Neural progenitor cell (in vitro differentiated cells): Measurements from ENCODE around the gene OSCP1. TPM values are rescaled to one million over a fixed set of nuclear protein-coding genes. Genes with fewer than 3 reads are reported as not detected.

Source experiments
- DNase-seq: peaks from one replicate; pipeline ENCODE4 v3.0.0-alpha.2; 2016; ENCODE audit warnings: low spot score
- H2AFZ ChIP-seq: fragments of 200-600 bp; sonication (generic); replicated peaks from 2 replicates; pipeline ENCODE4 v1.6.1; 2016; ENCODE audit warnings: antibody characterized with exemption
- H3F3A ChIP-seq: fragments of 200-600 bp; sonication (generic); 2 replicates; pipeline ENCODE4 v1.6.1; 2016; ENCODE audit warnings: antibody characterized with exemption, low read depth
- H3K27ac ChIP-seq: fragments of 200-600 bp; sonication (generic); 2 replicates; pipeline ENCODE4 v1.5.1; 2016; ENCODE audit warnings: mild to moderate bottlenecking
- H3K27me3 ChIP-seq: fragments of 200-600 bp; sonication (generic); 2 replicates; pipeline ENCODE4 v1.6.1; 2016; ENCODE audit warnings: mild to moderate bottlenecking, moderate library complexity
- H3K36me3 ChIP-seq: fragments of 200-600 bp; sonication (generic); 2 replicates; pipeline ENCODE4 v1.5.1; 2016
- H3K4me1 ChIP-seq: fragments of 200-600 bp; sonication (generic); 2 replicates; pipeline ENCODE4 v1.6.1; 2016; ENCODE audit warnings: mixed run types
- H3K4me2 ChIP-seq: fragments of 200-600 bp; sonication (generic); 2 replicates; pipeline ENCODE4 v1.6.1; 2016
- H3K4me3 ChIP-seq: fragments of 200-600 bp; sonication (generic); 2 replicates; pipeline ENCODE4 v1.5.1; 2016
- H3K79me2 ChIP-seq: fragments of 200-600 bp; sonication (generic); 2 replicates; pipeline ENCODE4 v1.6.1; 2016; ENCODE audit warnings: low read depth
- H3K9ac ChIP-seq: fragments of 200-600 bp; sonication (generic); 2 replicates; pipeline ENCODE4 v1.6.1; 2016
- H3K9me3 ChIP-seq: fragments of 200-600 bp; sonication (generic); 2 replicates; pipeline ENCODE4 v1.5.1; 2016; ENCODE audit warnings: low read depth
- H4K20me1 ChIP-seq: fragments of 200-600 bp; sonication (generic); 2 replicates; pipeline ENCODE4 v1.6.1; 2016; ENCODE audit warnings: low read depth
- H3K27ac Mint-ChIP-seq: 3 replicates; pipeline ENCODE4 v1.8.0; 2021; ENCODE audit warnings: mixed read lengths
- H3K27me3 Mint-ChIP-seq: 2 replicates; pipeline ENCODE4 v1.8.0; 2022; ENCODE audit warnings: low read depth, mild to moderate bottlenecking, inconsistent platforms, moderate library complexity, mixed read lengths; ENCODE audit not compliant: insufficient read depth
- H3K36me3 Mint-ChIP-seq: 3 replicates; pipeline ENCODE4 v1.8.0; 2021; ENCODE audit warnings: mixed read lengths
- H3K4me1 Mint-ChIP-seq: 3 replicates; pipeline ENCODE4 v1.8.0; 2021; ENCODE audit warnings: mixed read lengths
- H3K4me3 Mint-ChIP-seq: 3 replicates; pipeline ENCODE4 v1.8.0; 2021; ENCODE audit warnings: mild to moderate bottlenecking, moderate library complexity, mixed read lengths
- H3K9me3 Mint-ChIP-seq: 3 replicates; pipeline ENCODE4 v1.8.0; 2020; ENCODE audit warnings: mixed read lengths
- EZH2 ChIP-seq: fragments of 200-600 bp; sonication (generic); IDR thresholded peaks from 2 replicates; pipeline ENCODE4 v1.6.1; 2017; ENCODE audit warnings: antibody characterized with exemption, mild to moderate bottlenecking, moderate library complexity
- EZH2phosphoT487 ChIP-seq: fragments of 200-600 bp; sonication (generic); IDR thresholded peaks from 2 replicates; pipeline ENCODE4 v1.6.1; 2017; ENCODE audit warnings: antibody characterized with exemption
- total RNA-seq: library from RNA; depleted of rRNA; stranded (reverse); fragments of >200 nt; gene quantifications from 2 replicates; pipeline ENCODE4 v1.2.3, GENCODE V29; 2015; ENCODE audit warnings: low replicate concordance
- TF ChIP-seq, protein P1 (sequence below): fragments of 200-600 bp; sonication (generic); IDR thresholded peaks from 2 replicates; pipeline ENCODE4 v1.5.1; 2017; ENCODE audit warnings: antibody characterized with exemption, mild to moderate bottlenecking

The OSCP1 gene
- total RNA-seq, 1 donor from 2014 or later = 7.8 TPM

DNA sequence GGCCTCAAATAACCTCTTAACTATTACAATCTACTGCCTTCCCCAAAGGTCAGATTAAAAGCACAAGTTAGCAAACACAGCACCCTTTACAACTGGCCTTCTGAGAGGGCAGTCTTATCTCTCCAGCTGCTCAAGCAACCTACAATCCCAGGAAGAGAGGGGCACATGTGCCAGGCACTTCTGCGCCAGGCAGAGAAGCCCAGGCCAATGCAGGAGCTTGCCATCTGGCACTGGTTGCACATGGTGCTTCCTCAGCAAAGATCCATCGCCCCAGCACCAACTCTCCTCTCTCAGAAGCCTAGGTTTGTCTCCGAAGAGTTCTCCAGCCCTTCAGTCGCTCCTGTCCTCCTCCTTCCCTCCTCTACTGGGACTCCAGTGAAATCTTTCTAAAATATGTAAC is 67.0 kb downstream of the OSCP1 start:
- no peak for DNase-seq
- no peaks in the 10 kb centered on the region for H3K27me3 ChIP-seq
- no peak overlapping the region for H3K4me3 ChIP-seq
- H3K9me3 Mint-ChIP-seq = no peaks in the 10 kb centered on the region
- H3K36me3 ChIP-seq = no peaks in the 10 kb centered on the region
- H3K9me3 ChIP-seq = no peaks in the 10 kb centered on the region
- H3K27ac ChIP-seq = no peak overlapping the region
- H3K4me3 Mint-ChIP-seq = peak overlapping the region; percentile 60
- H3K9ac ChIP-seq = no peak overlapping the region
- H3K79me2 ChIP-seq = peaks cover 69% of the 10 kb centered on the region
- peaks cover 6% of the 10 kb centered on the region for H3K36me3 Mint-ChIP-seq
- TF ChIP-seq EZH2 (no peak), EZH2phosphoT487 (no peak)
- TF ChIP-seq, protein P1, sequence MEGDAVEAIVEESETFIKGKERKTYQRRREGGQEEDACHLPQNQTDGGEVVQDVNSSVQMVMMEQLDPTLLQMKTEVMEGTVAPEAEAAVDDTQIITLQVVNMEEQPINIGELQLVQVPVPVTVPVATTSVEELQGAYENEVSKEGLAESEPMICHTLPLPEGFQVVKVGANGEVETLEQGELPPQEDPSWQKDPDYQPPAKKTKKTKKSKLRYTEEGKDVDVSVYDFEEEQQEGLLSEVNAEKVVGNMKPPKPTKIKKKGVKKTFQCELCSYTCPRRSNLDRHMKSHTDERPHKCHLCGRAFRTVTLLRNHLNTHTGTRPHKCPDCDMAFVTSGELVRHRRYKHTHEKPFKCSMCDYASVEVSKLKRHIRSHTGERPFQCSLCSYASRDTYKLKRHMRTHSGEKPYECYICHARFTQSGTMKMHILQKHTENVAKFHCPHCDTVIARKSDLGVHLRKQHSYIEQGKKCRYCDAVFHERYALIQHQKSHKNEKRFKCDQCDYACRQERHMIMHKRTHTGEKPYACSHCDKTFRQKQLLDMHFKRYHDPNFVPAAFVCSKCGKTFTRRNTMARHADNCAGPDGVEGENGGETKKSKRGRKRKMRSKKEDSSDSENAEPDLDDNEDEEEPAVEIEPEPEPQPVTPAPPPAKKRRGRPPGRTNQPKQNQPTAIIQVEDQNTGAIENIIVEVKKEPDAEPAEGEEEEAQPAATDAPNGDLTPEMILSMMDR = no peak
- H3K4me2 ChIP-seq = no peak overlapping the region
- no peak overlapping the region for H2AFZ ChIP-seq
- peaks cover 43% of the 10 kb centered on the region for H4K20me1 ChIP-seq
- peaks cover 27% of the 10 kb centered on the region for H3K4me1 ChIP-seq
- peaks cover 39% of the 10 kb centered on the region for H3K4me1 Mint-ChIP-seq
- peaks cover 35% of the 10 kb centered on the region for H3F3A ChIP-seq
- peaks cover 2% of the 10 kb centered on the region for H3K27me3 Mint-ChIP-seq
- H3K27ac Mint-ChIP-seq = no peak overlapping the region

DNA sequence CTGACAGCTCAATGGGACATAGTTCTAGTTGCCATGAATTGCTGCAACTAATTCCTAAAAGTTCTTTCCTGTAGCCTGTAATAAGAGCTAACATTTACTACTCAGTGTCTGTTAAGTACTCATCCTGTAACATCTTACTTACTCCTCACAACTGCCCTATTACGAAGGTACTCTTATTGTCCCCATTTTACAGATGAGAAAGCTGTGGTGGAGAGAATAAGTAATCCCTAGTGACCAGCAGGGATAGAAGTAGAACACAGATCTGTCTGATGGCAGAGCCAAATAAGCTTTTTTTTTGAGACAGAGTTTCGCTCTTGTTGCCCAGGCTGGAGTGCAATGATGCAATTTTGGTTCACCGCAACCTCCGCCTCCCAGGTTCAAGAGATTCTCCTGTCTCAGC is 67.6 kb downstream of the OSCP1 start:
- Histone ChIP-seq H3K4me3 (no peak overlapping the region), H3K79me2 (peaks cover 74% of the 10 kb centered on the region), H2AFZ (no peak overlapping the region), H4K20me1 (peaks cover 43% of the 10 kb centered on the region), H3F3A (peaks cover 29% of the 10 kb centered on the region), H3K36me3 (no peaks in the 10 kb centered on the region), H3K27ac (no peak overlapping the region), H3K4me1 (peaks cover 21% of the 10 kb centered on the region), H3K9ac (no peak overlapping the region), H3K9me3 (no peaks in the 10 kb centered on the region), H3K4me2 (no peak overlapping the region), H3K27me3 (no peaks in the 10 kb centered on the region)
- TF ChIP-seq EZH2phosphoT487 (no peak), EZH2 (no peak)
- TF ChIP-seq, protein P1 = no peak
- peaks cover 36% of the 10 kb centered on the region for H3K4me1 Mint-ChIP-seq
- DNase-seq = no peak
- no peak overlapping the region for H3K27ac Mint-ChIP-seq
- H3K4me3 Mint-ChIP-seq = no peak overlapping the region
- peaks cover 6% of the 10 kb centered on the region for H3K36me3 Mint-ChIP-seq
- no peaks in the 10 kb centered on the region for H3K9me3 Mint-ChIP-seq
- peaks cover 2% of the 10 kb centered on the region for H3K27me3 Mint-ChIP-seq

DNA sequence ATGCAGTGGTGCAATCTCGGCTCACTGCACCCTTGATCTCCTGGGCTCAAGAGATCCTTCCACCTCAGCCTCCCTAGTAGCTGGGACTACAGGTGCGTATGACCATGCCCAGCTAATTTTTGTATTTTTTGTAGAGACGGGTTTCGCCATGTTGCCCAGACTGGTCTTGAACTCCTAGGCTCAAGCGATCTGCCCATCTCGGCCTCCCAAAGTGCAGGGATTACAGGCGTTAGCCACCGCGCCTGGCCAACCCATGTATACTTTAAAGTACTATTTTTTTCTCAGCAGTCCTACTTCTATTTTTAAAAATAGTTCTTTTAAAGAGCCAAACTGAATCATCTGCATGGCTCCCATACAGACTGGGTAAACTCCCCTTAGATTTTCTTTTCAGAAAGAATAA is 68.0 kb downstream of the OSCP1 start:
- H3K4me1 ChIP-seq = peaks cover 17% of the 10 kb centered on the region
- H3K27ac ChIP-seq = no peak overlapping the region
- no peak overlapping the region for H3K4me3 Mint-ChIP-seq
- peaks cover 6% of the 10 kb centered on the region for H3K36me3 Mint-ChIP-seq
- no peak overlapping the region for H2AFZ ChIP-seq
- no peak overlapping the region for H3K27ac Mint-ChIP-seq
- H3K9me3 Mint-ChIP-seq = no peaks in the 10 kb centered on the region
- no peaks in the 10 kb centered on the region for H3K36me3 ChIP-seq
- H3K4me3 ChIP-seq = no peak overlapping the region
- H3K79me2 ChIP-seq = peaks cover 76% of the 10 kb centered on the region
- no peak overlapping the region for H3K4me2 ChIP-seq
- no peak overlapping the region for H3K9ac ChIP-seq
- TF ChIP-seq EZH2phosphoT487 = no peak
- TF ChIP-seq EZH2 = no peak
- TF ChIP-seq, protein P1 = no peak
- H3K27me3 Mint-ChIP-seq = peaks cover 2% of the 10 kb centered on the region
- no peaks in the 10 kb centered on the region for H3K27me3 ChIP-seq
- H3F3A ChIP-seq = peaks cover 24% of the 10 kb centered on the region
- H4K20me1 ChIP-seq = peaks cover 43% of the 10 kb centered on the region
- DNase-seq = no peak
- H3K4me1 Mint-ChIP-seq = peaks cover 32% of the 10 kb centered on the region
- H3K9me3 ChIP-seq = no peaks in the 10 kb centered on the region
